ENCODE measurements around the gene PTCSC3. TPM values are rescaled to one million over a fixed set of nuclear protein-coding genes. Genes with fewer than 3 reads are reported as not detected.
A peak's percentile ranks its signal among the peaks of the same experiment; 100 is the strongest.

PTCSC3 gene
- total RNA-seq, 1 donor from 2014 or later, result not detected

DNA sequence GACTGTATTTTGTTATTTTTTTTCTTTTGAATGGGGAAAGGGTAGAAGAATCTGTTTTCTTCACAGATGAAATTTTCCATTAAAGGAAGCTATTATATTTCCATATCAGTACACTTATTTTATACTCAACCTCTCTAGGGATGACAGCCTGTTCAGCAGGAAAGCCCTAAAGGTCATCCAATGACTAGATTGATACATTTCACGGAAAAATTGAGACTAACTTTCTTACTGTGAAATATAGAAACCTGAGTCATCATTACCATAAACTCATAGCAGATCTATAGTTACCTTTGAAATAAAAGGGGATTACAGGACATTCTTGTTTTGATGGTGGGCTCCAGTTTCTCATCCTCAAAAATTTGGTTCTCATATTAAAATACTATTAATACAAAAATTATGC lies 36.1 kb upstream of the PTCSC3 start:
- Histone ChIP-seq H3K4me2 (ENCODE audit: low read length) (no peak overlapping the region), H4K20me1 (ENCODE audit: insufficient read depth, low read length) (no peaks in the 10 kb centered on the region), H3K36me3 (ENCODE audit: insufficient read depth, low read length) (no peaks in the 10 kb centered on the region), H3K27me3 (ENCODE audit: insufficient read depth, low read length) (peaks cover 2% of the 10 kb centered on the region), H3K9ac (ENCODE audit: low read length) (no peak overlapping the region), H3K79me2 (ENCODE audit: insufficient read depth, low read length) (no peaks in the 10 kb centered on the region), H3K4me3 (ENCODE audit: insufficient read depth, low read depth, low read length) (no peak overlapping the region), H3K4me1 (ENCODE audit: insufficient read depth, low read length) (no peaks in the 10 kb centered on the region), H3K27ac (ENCODE audit: low read depth, low read length) (no peak overlapping the region), H2AFZ (ENCODE audit: low read depth, low read length) (no peak overlapping the region), H3K9me3 (ENCODE audit: insufficient read depth, low read depth, low read length) (no peaks in the 10 kb centered on the region)
- Mint-ChIP-seq H3K27me3 (ENCODE audit: low read depth, unreplicated experiment) (peaks cover 4% of the 10 kb centered on the region), H3K27ac (ENCODE audit: unreplicated experiment) (no peak overlapping the region), H3K9me3 (ENCODE audit: unreplicated experiment) (no peaks in the 10 kb centered on the region), H3K4me3 (ENCODE audit: unreplicated experiment) (no peak overlapping the region), H3K36me3 (ENCODE audit: low read depth, unreplicated experiment) (no peaks in the 10 kb centered on the region), H3K4me1 (ENCODE audit: low read depth, unreplicated experiment) (peaks cover 9% of the 10 kb centered on the region)
- TF ChIP-seq, protein P1, sequence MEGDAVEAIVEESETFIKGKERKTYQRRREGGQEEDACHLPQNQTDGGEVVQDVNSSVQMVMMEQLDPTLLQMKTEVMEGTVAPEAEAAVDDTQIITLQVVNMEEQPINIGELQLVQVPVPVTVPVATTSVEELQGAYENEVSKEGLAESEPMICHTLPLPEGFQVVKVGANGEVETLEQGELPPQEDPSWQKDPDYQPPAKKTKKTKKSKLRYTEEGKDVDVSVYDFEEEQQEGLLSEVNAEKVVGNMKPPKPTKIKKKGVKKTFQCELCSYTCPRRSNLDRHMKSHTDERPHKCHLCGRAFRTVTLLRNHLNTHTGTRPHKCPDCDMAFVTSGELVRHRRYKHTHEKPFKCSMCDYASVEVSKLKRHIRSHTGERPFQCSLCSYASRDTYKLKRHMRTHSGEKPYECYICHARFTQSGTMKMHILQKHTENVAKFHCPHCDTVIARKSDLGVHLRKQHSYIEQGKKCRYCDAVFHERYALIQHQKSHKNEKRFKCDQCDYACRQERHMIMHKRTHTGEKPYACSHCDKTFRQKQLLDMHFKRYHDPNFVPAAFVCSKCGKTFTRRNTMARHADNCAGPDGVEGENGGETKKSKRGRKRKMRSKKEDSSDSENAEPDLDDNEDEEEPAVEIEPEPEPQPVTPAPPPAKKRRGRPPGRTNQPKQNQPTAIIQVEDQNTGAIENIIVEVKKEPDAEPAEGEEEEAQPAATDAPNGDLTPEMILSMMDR (IDR thresholded peaks at IDR 0.05; ENCODE audit: insufficient read depth, low read depth, low read length), result no peak
- no peak for TF ChIP-seq EZH2 (IDR thresholded peaks at IDR 0.05; ENCODE audit: insufficient read depth, low read length)
- FAIRE-seq (no peak), DNase-seq (ENCODE audit: low read depth) (no peak)

DNA sequence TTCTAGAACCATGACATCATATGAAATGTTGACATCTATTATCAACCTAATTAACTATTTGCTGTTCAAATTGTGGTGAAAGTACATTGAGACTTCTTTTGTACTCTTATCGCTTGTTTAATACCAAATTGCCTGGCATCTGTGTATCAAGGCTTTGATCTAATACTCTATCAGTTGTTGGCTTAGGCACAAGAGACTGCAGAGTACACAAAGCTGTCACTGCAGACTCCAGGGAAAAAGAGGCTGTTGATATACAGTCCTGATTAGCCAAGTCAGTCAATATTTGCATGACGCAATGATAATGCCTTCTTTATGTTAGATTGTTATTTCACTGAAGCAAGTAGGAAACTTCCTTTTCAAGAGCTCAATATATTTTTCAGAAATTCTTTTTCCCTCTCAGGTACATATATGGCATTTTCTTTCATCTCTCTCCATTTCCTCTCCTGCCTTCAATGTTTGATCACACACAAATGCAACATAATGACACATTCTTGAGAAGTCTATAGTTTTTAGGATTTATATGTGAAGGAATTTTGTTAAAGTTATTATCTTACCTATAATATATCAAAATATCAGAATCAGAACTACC lies 32.3 kb upstream of the PTCSC3 start:
- no peak overlapping the region for H3K27ac Mint-ChIP-seq (ENCODE audit: unreplicated experiment)
- no peaks in the 10 kb centered on the region for H3K9me3 Mint-ChIP-seq (ENCODE audit: unreplicated experiment)

DNA sequence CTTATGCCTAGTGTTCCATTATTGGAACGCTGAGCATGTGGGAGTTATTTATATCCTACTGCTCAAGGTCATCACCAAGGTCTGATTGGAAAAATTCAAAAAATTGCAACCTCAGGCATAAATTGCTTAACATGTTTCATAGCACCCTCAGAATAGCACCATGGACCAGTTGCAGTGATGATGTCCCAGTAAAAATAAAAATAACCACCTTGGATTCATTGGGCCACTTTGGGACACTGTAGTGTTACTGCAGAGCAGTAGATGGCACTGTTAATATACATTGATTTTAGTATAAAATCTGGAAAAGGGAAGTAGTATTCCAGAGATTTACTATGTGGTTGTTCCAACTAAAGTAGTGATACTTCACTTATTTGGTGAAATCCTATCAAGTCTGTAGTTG lies 31.0 kb upstream of the PTCSC3 start:
- no peaks in the 10 kb centered on the region for H3K9me3 ChIP-seq (ENCODE audit: insufficient read depth, low read depth, low read length)
- H3K27ac Mint-ChIP-seq (ENCODE audit: unreplicated experiment), result no peak overlapping the region
- H3K36me3 Mint-ChIP-seq (ENCODE audit: low read depth, unreplicated experiment), result no peaks in the 10 kb centered on the region
- DNase-seq (ENCODE audit: low read depth) (no peak), FAIRE-seq (no peak)
- no peak overlapping the region for H3K4me3 Mint-ChIP-seq (ENCODE audit: unreplicated experiment)
- no peaks in the 10 kb centered on the region for H3K4me1 ChIP-seq (ENCODE audit: insufficient read depth, low read length)
- no peak overlapping the region for H3K4me3 ChIP-seq (ENCODE audit: insufficient read depth, low read depth, low read length)
- H2AFZ ChIP-seq (ENCODE audit: low read depth, low read length), result no peak overlapping the region
- H3K36me3 ChIP-seq (ENCODE audit: insufficient read depth, low read length), result no peaks in the 10 kb centered on the region
- no peak overlapping the region for H3K27ac ChIP-seq (ENCODE audit: low read depth, low read length)
- no peaks in the 10 kb centered on the region for H3K79me2 ChIP-seq (ENCODE audit: insufficient read depth, low read length)
- no peaks in the 10 kb centered on the region for H4K20me1 ChIP-seq (ENCODE audit: insufficient read depth, low read length)
- no peaks in the 10 kb centered on the region for H3K27me3 Mint-ChIP-seq (ENCODE audit: low read depth, unreplicated experiment)
- H3K27me3 ChIP-seq (ENCODE audit: insufficient read depth, low read length), result peaks cover 3% of the 10 kb centered on the region
- no peaks in the 10 kb centered on the region for H3K9me3 Mint-ChIP-seq (ENCODE audit: unreplicated experiment)
- TF ChIP-seq, protein P1 (IDR thresholded peaks at IDR 0.05; ENCODE audit: insufficient read depth, low read depth, low read length), result peak; percentile 33
- no peak for TF ChIP-seq EZH2 (IDR thresholded peaks at IDR 0.05; ENCODE audit: insufficient read depth, low read length)
- no peaks in the 10 kb centered on the region for H3K4me1 Mint-ChIP-seq (ENCODE audit: low read depth, unreplicated experiment)
- H3K9ac ChIP-seq (ENCODE audit: low read length), result no peak overlapping the region
- no peak overlapping the region for H3K4me2 ChIP-seq (ENCODE audit: low read length)

More for the DNA sequence above, 32.3 kb upstream of the PTCSC3 start:
- FAIRE-seq, result no peak
- Mint-ChIP-seq H3K4me3 (ENCODE audit: unreplicated experiment) (no peak overlapping the region), H3K27me3 (ENCODE audit: low read depth, unreplicated experiment) (no peaks in the 10 kb centered on the region), H3K36me3 (ENCODE audit: low read depth, unreplicated experiment) (no peaks in the 10 kb centered on the region), H3K4me1 (ENCODE audit: low read depth, unreplicated experiment) (peaks cover 2% of the 10 kb centered on the region)
- Histone ChIP-seq H3K27ac (ENCODE audit: low read depth, low read length) (no peak overlapping the region), H4K20me1 (ENCODE audit: insufficient read depth, low read length) (no peaks in the 10 kb centered on the region), H3K4me1 (ENCODE audit: insufficient read depth, low read length) (no peaks in the 10 kb centered on the region), H3K36me3 (ENCODE audit: insufficient read depth, low read length) (no peaks in the 10 kb centered on the region), H3K9ac (ENCODE audit: low read length) (no peak overlapping the region), H3K4me3 (ENCODE audit: insufficient read depth, low read depth, low read length) (no peak overlapping the region), H2AFZ (ENCODE audit: low read depth, low read length) (no peak overlapping the region), H3K27me3 (ENCODE audit: insufficient read depth, low read length) (peaks cover 3% of the 10 kb centered on the region), H3K9me3 (ENCODE audit: insufficient read depth, low read depth, low read length) (no peaks in the 10 kb centered on the region), H3K4me2 (ENCODE audit: low read length) (no peak overlapping the region), H3K79me2 (ENCODE audit: insufficient read depth, low read length) (no peaks in the 10 kb centered on the region)
- no peak for DNase-seq (ENCODE audit: low read depth)
- no peak for TF ChIP-seq EZH2 (IDR thresholded peaks at IDR 0.05; ENCODE audit: insufficient read depth, low read length)
- TF ChIP-seq, protein P1 (IDR thresholded peaks at IDR 0.05; ENCODE audit: insufficient read depth, low read depth, low read length), result no peak

Data from astrocyte (in vitro differentiated cells and primary cell).